IMR-90 (cell line): ENCODE data around the gene OTC. TPM values are rescaled to one million over a fixed set of nuclear protein-coding genes. Genes with fewer than 3 reads are reported as not detected.

Experiments used
- ATAC-seq: fragments of 200-7000 bp; cut with Tn5 transposase; 2 replicates; pipeline ENCODE4 v1.9.1; 2020; ENCODE audit warnings: low read depth, mild to moderate bottlenecking, moderate library complexity
- BruUV-seq: library from RNA; stranded (reverse); fragments of 400-500 nt; replicated peaks from 2 replicates; lab custom pipeline; 2021; lab: Mats Ljungman, UMichigan
- CTCF ChIA-PET: fragments of 300-600 bp; formaldehyde crosslinking; extraction: SDS; loops from one replicate; lab custom pipeline; 2021; ENCODE audit warnings: antibody characterized with exemption; lab: Yijun Ruan, JAX
- POLR2A ChIA-PET: fragments of 300-600 bp; sonication (Branson Sonifier 250); formaldehyde crosslinking; loops from one replicate; lab custom pipeline; 2022; ENCODE audit warnings: antibody characterized with exemption; ENCODE audit not compliant: unreplicated experiment; lab: Charles Lee
- DNase-seq: peaks from one replicate; pipeline ENCODE4 v3.0.0; 2013
- H2AFZ ChIP-seq: replicated peaks from 2 replicates; pipeline ENCODE3; 2013; ENCODE audit warnings: low read length, mild to moderate bottlenecking; ENCODE audit not compliant: poor library complexity
- H2AK5ac ChIP-seq: 2 replicates; pipeline ENCODE4 v1.6.1; 2013; ENCODE audit warnings: low read depth, low read length, inconsistent platforms
- H2AK9ac ChIP-seq: replicated peaks from 2 replicates; pipeline ENCODE3; 2013; ENCODE audit warnings: mild to moderate bottlenecking, low read depth, low read length, moderate library complexity; ENCODE audit not compliant: poor library complexity
- H2BK120ac ChIP-seq: 2 replicates; pipeline ENCODE4 v1.6.1; 2013; ENCODE audit warnings: low read depth, low read length, inconsistent platforms
- H2BK15ac ChIP-seq: 3 replicates; pipeline ENCODE4 v1.6.1; 2013; ENCODE audit warnings: low read depth, low read length, inconsistent platforms
- H2BK20ac ChIP-seq: 2 replicates; pipeline ENCODE4 v1.6.1; 2013; ENCODE audit warnings: low read depth, mild to moderate bottlenecking, inconsistent platforms, low read length, moderate library complexity
- H2BK5ac ChIP-seq: 2 replicates; pipeline ENCODE4 v1.6.1; 2013; ENCODE audit warnings: mild to moderate bottlenecking, low read depth, low read length, inconsistent platforms; ENCODE audit not compliant: poor library complexity, severe bottlenecking
- H3K14ac ChIP-seq: replicated peaks from 2 replicates; pipeline ENCODE4 v1.6.1; 2013; ENCODE audit warnings: low read depth, low read length, inconsistent platforms
- H3K18ac ChIP-seq: 2 replicates; pipeline ENCODE4 v1.6.1; 2013; ENCODE audit warnings: low read depth, low read length, control low read depth
- H3K23ac ChIP-seq: 2 replicates; pipeline ENCODE4 v1.6.1; 2013; ENCODE audit warnings: low read depth, low read length, inconsistent platforms
- H3K27ac ChIP-seq: 2 replicates; pipeline ENCODE4 v1.5.1; 2013; ENCODE audit warnings: mild to moderate bottlenecking, control low read depth, low read length; ENCODE audit not compliant: insufficient read depth
- H3K27me3 ChIP-seq: 2 replicates; pipeline ENCODE4 v1.6.1; 2013; ENCODE audit warnings: low read length; ENCODE audit not compliant: control insufficient read depth, insufficient read depth
- H3K36me3 ChIP-seq: 2 replicates; pipeline ENCODE4 v1.6.1; 2013; ENCODE audit warnings: low read length, mixed read lengths; ENCODE audit not compliant: control insufficient read depth, insufficient read depth
- H3K4ac ChIP-seq: 2 replicates; pipeline ENCODE4 v1.6.1; 2013; ENCODE audit warnings: low read depth, low read length, inconsistent platforms
- H3K4me1 ChIP-seq: 2 replicates; pipeline ENCODE4 v1.6.1; 2013; ENCODE audit warnings: low read length, mixed read lengths; ENCODE audit not compliant: control insufficient read depth, insufficient read depth
- H3K4me2 ChIP-seq: 2 replicates; pipeline ENCODE4 v1.6.1; 2013; ENCODE audit warnings: low read depth, mild to moderate bottlenecking, control low read depth, low read length, moderate library complexity
- H3K4me3 ChIP-seq: 2 replicates; pipeline ENCODE4 v1.5.1; 2013; ENCODE audit warnings: low read depth, mild to moderate bottlenecking, control low read depth, low read length, moderate library complexity; ENCODE audit not compliant: insufficient read depth
- H3K56ac ChIP-seq: 2 replicates; pipeline ENCODE4 v1.6.1; 2013; ENCODE audit warnings: low read length, inconsistent platforms; ENCODE audit not compliant: insufficient read depth; ENCODE audit errors: extremely low read depth
- H3K79me1 ChIP-seq, 2 experiments: 2 replicates each; pipeline ENCODE4 v1.6.1; 2013; ENCODE audit warnings: low read length in 2 of 2, inconsistent platforms in 1 of 2, low read depth in 1 of 2
- H3K9ac ChIP-seq: 2 replicates; pipeline ENCODE4 v1.6.1; 2013; ENCODE audit warnings: low read depth, low read length, control low read depth
- H3K9me1 ChIP-seq: 2 replicates; pipeline ENCODE4 v1.6.1; 2013; ENCODE audit warnings: low read length, inconsistent platforms; ENCODE audit not compliant: insufficient read depth
- H3K9me3 ChIP-seq: 2 replicates; pipeline ENCODE4 v1.6.1; 2013; ENCODE audit warnings: low read length; ENCODE audit not compliant: control insufficient read depth, insufficient read depth
- H4K20me1 ChIP-seq: 2 replicates; pipeline ENCODE4 v1.6.1; 2013; ENCODE audit warnings: low read length, inconsistent platforms; ENCODE audit not compliant: insufficient read depth
- H4K5ac ChIP-seq: 2 replicates; pipeline ENCODE4 v1.6.1; 2013; ENCODE audit warnings: mild to moderate bottlenecking, low read depth, low read length, control low read depth
- H4K8ac ChIP-seq, 2 experiments: 2 replicates each; pipeline ENCODE4 v1.6.1; 2013; ENCODE audit warnings: low read depth in 2 of 2, low read length in 2 of 2, control low read depth in 1 of 2, inconsistent platforms in 1 of 2
- H4K91ac ChIP-seq: 2 replicates; pipeline ENCODE4 v1.6.1; 2013; ENCODE audit warnings: low read depth, low read length, inconsistent platforms; ENCODE audit not compliant: insufficient read depth
- BHLHE40 ChIP-seq: fragments of 150-350 bp; IDR thresholded peaks from 2 replicates; pipeline ENCODE4 v1.6.1; 2016; ENCODE audit warnings: mild to moderate bottlenecking, low read depth, low read length
- CEBPB ChIP-seq: IDR thresholded peaks from 2 replicates; pipeline ENCODE4 v1.6.1; 2012; ENCODE audit warnings: low read depth, low read length, improper control_type of control experiment
- CHD1 ChIP-seq: IDR thresholded peaks from 2 replicates; pipeline ENCODE4 v1.6.1; 2012; ENCODE audit warnings: low read depth, low read length, improper control_type of control experiment
- FOS ChIP-seq: fragments of 150-350 bp; IDR thresholded peaks from 2 replicates; pipeline ENCODE4 v1.6.1; 2016; ENCODE audit warnings: low read depth, low read length
- MAFK ChIP-seq: IDR thresholded peaks from 2 replicates; pipeline ENCODE4 v1.6.1; 2012; ENCODE audit warnings: low read depth, low read length, improper control_type of control experiment
- MAZ ChIP-seq: IDR thresholded peaks from 2 replicates; pipeline ENCODE4 v1.6.1; 2012; ENCODE audit warnings: low read depth, mild to moderate bottlenecking, low read length, improper control_type of control experiment, moderate library complexity, borderline replicate concordance
- MXI1 ChIP-seq: IDR thresholded peaks from 2 replicates; pipeline ENCODE4 v1.6.1; 2012; ENCODE audit warnings: low read depth, mild to moderate bottlenecking, low read length, moderate library complexity, borderline replicate concordance
- NFE2L2 ChIP-seq: fragments of 150-350 bp; IDR thresholded peaks from 2 replicates; pipeline ENCODE4 v1.6.1; 2016; ENCODE audit warnings: low read depth, mild to moderate bottlenecking, low read length
- POLR2A ChIP-seq: IDR thresholded peaks from 2 replicates; pipeline ENCODE4 v1.6.1; 2012; ENCODE audit warnings: mild to moderate bottlenecking, low read depth, low read length
- RAD21 ChIP-seq: IDR thresholded peaks from 2 replicates; pipeline ENCODE4 v1.6.1; 2012; ENCODE audit warnings: low read length, improper control_type of control experiment
- RCOR1 ChIP-seq: IDR thresholded peaks from 2 replicates; pipeline ENCODE4 v1.6.1; 2012; ENCODE audit warnings: mild to moderate bottlenecking, low read length, improper control_type of control experiment; ENCODE audit not compliant: insufficient replicate concordance
- RFX5 ChIP-seq: IDR thresholded peaks from 2 replicates; pipeline ENCODE4 v1.8.0; 2012; ENCODE audit warnings: low read depth, mild to moderate bottlenecking, low read length, moderate library complexity
- SMC3 ChIP-seq: fragments of 150-350 bp; IDR thresholded peaks from 2 replicates; pipeline ENCODE4 v1.6.1; 2016; ENCODE audit warnings: low read depth, mild to moderate bottlenecking, antibody characterized with exemption, low read length, moderate library complexity
- WGBS, 2 experiments: methylation state at CpG; one replicate each; pipeline versions ENCODE4 v1.1.5 to v1.1.7; 2013; ENCODE audit warnings: missing lambda C conversion rate in 2 of 2; ENCODE audit not compliant: insufficient read length in 1 of 2; ENCODE audit errors: extremely low coverage in 2 of 2; 5-methylcytosine and 5-hydroxymethylcytosine counted together
- dilution Hi-C: fragments of 300-500 bp; cut with HindIII; formaldehyde crosslinking; loops from one replicate; pipeline ENCODE4 v1.14.3; 2018; ENCODE audit warnings: low sequenced_read_pairs; ENCODE audit not compliant: unreplicated experiment
- in situ Hi-C: fragments of 300-500 bp; cut with MboI; formaldehyde crosslinking; loops from 3 replicates; pipeline ENCODE4 v1.14.3; 2019; ENCODE audit warnings: low sequenced_read_pairs, inconsistent platforms, mixed read lengths
- intact Hi-C: fragments of 100-400 bp; cut with micrococcal nuclease; formaldehyde crosslinking; loops from 2 replicates; pipeline ENCODE4 v1.10.0; 2022
- polyA plus RNA-seq, 3 experiments: library from polyadenylated mRNA; depleted of rRNA; stranded (reverse); fragments of >200 nt; gene quantifications; 2 replicates each; pipeline ENCODE4 v1.2.3, GENCODE V29; 2012; ENCODE audit warnings: low replicate concordance in 1 of 3
- total RNA-seq: library from RNA; depleted of rRNA; stranded (reverse); fragments of >200 nt; gene quantifications from 2 replicates; pipeline ENCODE4 v1.2.3, GENCODE V29; 2012
- TF ChIP-seq, protein P1 (sequence below): fragments of 150-350 bp; IDR thresholded peaks from 2 replicates; pipeline ENCODE4 v1.6.1; 2016; ENCODE audit warnings: low read depth, mild to moderate bottlenecking, low read length, moderate library complexity, borderline replicate concordance
- TF ChIP-seq, protein P2 (sequence below): conservative IDR thresholded peaks from 2 replicates; pipeline ENCODE4 v1.5.1; 2012; ENCODE audit warnings: mild to moderate bottlenecking, low read depth, low read length, improper control_type of control experiment
- TF ChIP-seq, protein P3 (sequence below): fragments of 150-350 bp; IDR thresholded peaks from 2 replicates; pipeline ENCODE4 v1.6.1; 2017; ENCODE audit warnings: mild to moderate bottlenecking, antibody characterized with exemption, low read length, low read depth

Gene OTC
- total and polyA plus RNA-seq, 2 of the 4 experiments (the other 2 are of a cell fraction), result not detected

DNA sequence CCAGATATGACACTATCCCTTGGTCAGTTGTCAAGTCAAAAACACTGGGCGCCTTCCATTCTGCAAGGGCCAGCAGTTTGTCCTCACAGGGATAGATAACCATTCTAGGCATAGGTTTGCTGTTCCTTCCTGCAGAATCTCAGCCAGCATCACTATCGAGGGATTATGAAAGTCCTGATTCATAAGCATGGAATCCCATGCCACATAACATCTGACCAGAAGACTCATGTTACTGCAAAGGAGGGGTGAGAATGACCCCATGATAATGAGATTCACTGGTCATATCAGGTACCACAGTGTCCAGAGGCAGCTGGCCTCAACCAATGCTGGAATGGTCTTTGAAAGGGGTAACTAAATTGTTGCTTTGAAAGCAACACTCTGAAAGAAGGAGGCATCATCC, 84.7 kb downstream of the OTC start:
- no peak overlapping the region for H3K14ac ChIP-seq
- in situ Hi-C loops (no loop called here), intact Hi-C loops (no loop called here), dilution Hi-C loops (no loop called here)
- no peak overlapping the region for H2BK15ac ChIP-seq
- POLR2A ChIA-PET, result no interaction called here
- no peak overlapping the region for H4K8ac ChIP-seq
- no peak overlapping the region for H3K9ac ChIP-seq
- no peaks in the 10 kb centered on the region; the same call in 1 of the 2 replicates for H3K27me3 ChIP-seq
- H3K56ac ChIP-seq, result no peak overlapping the region
- no peak overlapping the region for H2BK120ac ChIP-seq
- BruUV-seq, result no TSS peak
- H3K36me3 ChIP-seq, result no peaks in the 10 kb centered on the region
- no peaks in the 10 kb centered on the region for H3K9me1 ChIP-seq
- 17% methylated on average over 1 of the region's 2 CpGs; no CpG with 5 or more reads in 1 of the 2 experiments for WGBS, 2 experiments
- H3K9me3 ChIP-seq, result no peaks in the 10 kb centered on the region
- no peaks in the 10 kb centered on the region for H3K4me1 ChIP-seq
- H3K4me3 ChIP-seq, result no peak overlapping the region
- H2AK5ac ChIP-seq, result no peak overlapping the region
- no peak overlapping the region for H3K18ac ChIP-seq
- no peak overlapping the region for H4K5ac ChIP-seq
- no peaks in the 10 kb centered on the region for H4K20me1 ChIP-seq
- H3K23ac ChIP-seq, result no peak overlapping the region
- ATAC-seq, result no peak
- H3K27ac ChIP-seq, result no peak overlapping the region
- no peak overlapping the region for H2BK5ac ChIP-seq
- no peak overlapping the region for H4K91ac ChIP-seq
- peak; percentile 0 for DNase-seq
- TF ChIP-seq FOS (no peak), POLR2A (no peak), SMC3 (no peak), RFX5 (no peak), MAFK (no peak), MAZ (no peak), BHLHE40 (no peak), RAD21 (no peak), RCOR1 (no peak), NFE2L2 (no peak), CHD1 (no peak), MXI1 (no peak), CEBPB (no peak)
- TF ChIP-seq, protein P1, sequence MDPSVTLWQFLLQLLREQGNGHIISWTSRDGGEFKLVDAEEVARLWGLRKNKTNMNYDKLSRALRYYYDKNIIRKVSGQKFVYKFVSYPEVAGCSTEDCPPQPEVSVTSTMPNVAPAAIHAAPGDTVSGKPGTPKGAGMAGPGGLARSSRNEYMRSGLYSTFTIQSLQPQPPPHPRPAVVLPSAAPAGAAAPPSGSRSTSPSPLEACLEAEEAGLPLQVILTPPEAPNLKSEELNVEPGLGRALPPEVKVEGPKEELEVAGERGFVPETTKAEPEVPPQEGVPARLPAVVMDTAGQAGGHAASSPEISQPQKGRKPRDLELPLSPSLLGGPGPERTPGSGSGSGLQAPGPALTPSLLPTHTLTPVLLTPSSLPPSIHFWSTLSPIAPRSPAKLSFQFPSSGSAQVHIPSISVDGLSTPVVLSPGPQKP, result no peak
- TF ChIP-seq, protein P2, sequence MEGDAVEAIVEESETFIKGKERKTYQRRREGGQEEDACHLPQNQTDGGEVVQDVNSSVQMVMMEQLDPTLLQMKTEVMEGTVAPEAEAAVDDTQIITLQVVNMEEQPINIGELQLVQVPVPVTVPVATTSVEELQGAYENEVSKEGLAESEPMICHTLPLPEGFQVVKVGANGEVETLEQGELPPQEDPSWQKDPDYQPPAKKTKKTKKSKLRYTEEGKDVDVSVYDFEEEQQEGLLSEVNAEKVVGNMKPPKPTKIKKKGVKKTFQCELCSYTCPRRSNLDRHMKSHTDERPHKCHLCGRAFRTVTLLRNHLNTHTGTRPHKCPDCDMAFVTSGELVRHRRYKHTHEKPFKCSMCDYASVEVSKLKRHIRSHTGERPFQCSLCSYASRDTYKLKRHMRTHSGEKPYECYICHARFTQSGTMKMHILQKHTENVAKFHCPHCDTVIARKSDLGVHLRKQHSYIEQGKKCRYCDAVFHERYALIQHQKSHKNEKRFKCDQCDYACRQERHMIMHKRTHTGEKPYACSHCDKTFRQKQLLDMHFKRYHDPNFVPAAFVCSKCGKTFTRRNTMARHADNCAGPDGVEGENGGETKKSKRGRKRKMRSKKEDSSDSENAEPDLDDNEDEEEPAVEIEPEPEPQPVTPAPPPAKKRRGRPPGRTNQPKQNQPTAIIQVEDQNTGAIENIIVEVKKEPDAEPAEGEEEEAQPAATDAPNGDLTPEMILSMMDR, result no peak
- TF ChIP-seq, protein P3, sequence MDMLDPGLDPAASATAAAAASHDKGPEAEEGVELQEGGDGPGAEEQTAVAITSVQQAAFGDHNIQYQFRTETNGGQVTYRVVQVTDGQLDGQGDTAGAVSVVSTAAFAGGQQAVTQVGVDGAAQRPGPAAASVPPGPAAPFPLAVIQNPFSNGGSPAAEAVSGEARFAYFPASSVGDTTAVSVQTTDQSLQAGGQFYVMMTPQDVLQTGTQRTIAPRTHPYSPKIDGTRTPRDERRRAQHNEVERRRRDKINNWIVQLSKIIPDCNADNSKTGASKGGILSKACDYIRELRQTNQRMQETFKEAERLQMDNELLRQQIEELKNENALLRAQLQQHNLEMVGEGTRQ, result no peak
- no peak overlapping the region for H3K4me2 ChIP-seq
- no peak overlapping the region for H2AK9ac ChIP-seq
- no peak overlapping the region for H2AFZ ChIP-seq
- H3K4ac ChIP-seq, result no peak overlapping the region
- H2BK20ac ChIP-seq, result no peak overlapping the region
- H3K79me1 ChIP-seq, result no peaks in the 10 kb centered on the region
- CTCF ChIA-PET, result no interaction called here
